HCT116 (cell line): ENCODE measurements around the gene HAAO. TPM values are rescaled to one million over a fixed set of nuclear protein-coding genes. Genes with fewer than 3 reads are reported as not detected.

Source experiments
- ATAC-seq: fragments of 200-7000 bp; cut with Tn5 transposase; 2 replicates; pipeline ENCODE4 v1.9.1; 2020; ENCODE audit warnings: mild to moderate bottlenecking, moderate library complexity
- BruUV-seq: library from RNA; stranded (reverse); fragments of 400-500 nt; replicated peaks from 2 replicates; lab custom pipeline; 2021; lab: Mats Ljungman, UMichigan
- CTCF ChIA-PET: fragments of 300-600 bp; sonication (Branson Sonifier 250); formaldehyde crosslinking; loops from one replicate; lab custom pipeline; 2021; ENCODE audit warnings: antibody characterized with exemption; lab: Charles Lee
- POLR2A ChIA-PET: fragments of 300-600, 350-600 bp; sonication (Branson Sonifier 250); formaldehyde crosslinking; loops from one replicate; lab custom pipeline; 2021; ENCODE audit warnings: antibody characterized with exemption; lab: Charles Lee
- RAD21 ChIA-PET, 2 experiments: fragments of 300-600 bp; sonication (Branson Sonifier 250); formaldehyde crosslinking; loops; one replicate each; lab custom pipeline; 2023; ENCODE audit warnings: low total read pairs in 2 of 2; ENCODE audit not compliant: uncharacterized antibody in 2 of 2, unreplicated experiment in 2 of 2, low non-redundant PET in 1 of 2; lab: Charles Lee
- DNase-seq: peaks from one replicate; pipeline ENCODE4 v3.0.0-alpha.2; 2010; ENCODE audit warnings: low read depth, low spot score
- H2AFZ ChIP-seq: fragments of 200-600 bp; shearing (Covaris generic), sonication (generic); 2 replicates; pipeline ENCODE4 v1.6.1; 2017; ENCODE audit warnings: low read depth, mixed run types, mixed read lengths, antibody characterized with exemption, low read length; ENCODE audit not compliant: poor library complexity, severe bottlenecking
- H3K27ac ChIP-seq: 2 replicates; pipeline ENCODE4 v1.5.1; 2012; ENCODE audit warnings: low read depth, low read length
- H3K27me3 ChIP-seq: fragments of 200-600 bp; sonication (generic); 2 replicates; pipeline ENCODE4 v1.6.1; 2016; ENCODE audit warnings: mixed run types, low read length, mixed read lengths; ENCODE audit not compliant: insufficient read depth
- H3K36me3 ChIP-seq, 2 experiments: fragments of 200-500 bp in 1 of 2; fragments of 200-600 bp in 1 of 2; sonication (Bioruptor generic) in 1 of 2; sonication (generic) in 1 of 2; 2 replicates each; pipeline versions ENCODE4 v1.5.1 to v1.6.1; 2014 to 2016; ENCODE audit warnings: low read length in 2 of 2, inconsistent platforms in 1 of 2, mixed read lengths in 1 of 2, mixed run types in 1 of 2; ENCODE audit not compliant: insufficient read depth in 2 of 2, control insufficient read depth in 1 of 2
- H3K4me1 ChIP-seq, 2 experiments: fragments of 200-600 bp in 1 of 2; sonication (generic) in 1 of 2; 2 replicates each; pipeline versions ENCODE4 v1.5.1 to v1.6.1; 2012 to 2017; ENCODE audit warnings: low read length in 2 of 2, inconsistent platforms in 1 of 2, mild to moderate bottlenecking in 1 of 2, mixed read lengths in 1 of 2, mixed run types in 1 of 2, moderate library complexity in 1 of 2; ENCODE audit not compliant: insufficient read depth in 2 of 2, control insufficient read depth in 1 of 2
- H3K4me2 ChIP-seq: fragments of 200-600 bp; sonication (generic); 2 replicates; pipeline ENCODE4 v1.6.1; 2017; ENCODE audit warnings: mixed run types, low read length, mixed read lengths
- H3K4me3 ChIP-seq, 2 experiments: fragments of 200-600 bp in 1 of 2; sonication (generic) in 1 of 2; replicated peaks in 1 of 2; 2 replicates each; pipeline ENCODE4 v1.5.1; 2011 to 2016; ENCODE audit warnings: low read length in 2 of 2, control low read depth in 1 of 2, low read depth in 1 of 2, mild to moderate bottlenecking in 1 of 2, mixed read lengths in 1 of 2, mixed run types in 1 of 2
- H3K79me2 ChIP-seq: fragments of 200-600 bp; sonication (generic); 2 replicates; pipeline ENCODE4 v1.6.1; 2017; ENCODE audit warnings: mild to moderate bottlenecking, mixed run types, low read length, moderate library complexity, mixed read lengths; ENCODE audit not compliant: insufficient read depth
- H3K9ac ChIP-seq: fragments of 200-600 bp; sonication (generic); 2 replicates; pipeline ENCODE4 v1.6.1; 2016; ENCODE audit warnings: low read length, mixed read lengths
- H3K9me2 ChIP-seq: fragments of 200-600 bp; sonication (generic), shearing (Covaris generic); 2 replicates; pipeline ENCODE4 v1.6.1; 2017; ENCODE audit warnings: mixed run types, mild to moderate bottlenecking, moderate library complexity; ENCODE audit not compliant: insufficient read depth
- H3K9me3 ChIP-seq, 2 experiments: fragments of 200-500 bp in 1 of 2; fragments of 200-600 bp in 1 of 2; sonication (Bioruptor generic) in 1 of 2; sonication (generic) in 1 of 2; 2 replicates each; pipeline ENCODE4 v1.6.1; 2014 to 2017; ENCODE audit warnings: low read length in 2 of 2, mixed read lengths in 2 of 2, inconsistent platforms in 1 of 2, low read depth in 1 of 2, mild to moderate bottlenecking in 1 of 2, mixed run types in 1 of 2, moderate library complexity in 1 of 2; ENCODE audit not compliant: control insufficient read depth in 1 of 2, insufficient read depth in 1 of 2
- H4K20me1 ChIP-seq: fragments of 200-600 bp; sonication (generic), shearing (Covaris generic); 2 replicates; pipeline ENCODE4 v1.6.1; 2017; ENCODE audit warnings: mixed run types, mild to moderate bottlenecking, moderate library complexity; ENCODE audit not compliant: insufficient read depth
- ATF3 ChIP-seq: IDR thresholded peaks from 2 replicates; pipeline ENCODE4 v1.6.1; 2012
- CBX3 ChIP-seq: IDR thresholded peaks from 2 replicates; pipeline ENCODE4 v1.6.1; 2012; ENCODE audit warnings: low read depth
- CEBPB ChIP-seq: IDR thresholded peaks from 2 replicates; pipeline ENCODE4 v1.6.1; 2012; ENCODE audit warnings: low read depth
- EGR1 ChIP-seq: IDR thresholded peaks from 2 replicates; pipeline ENCODE4 v1.6.1; 2012; ENCODE audit warnings: low read depth
- EZH2phosphoT487 ChIP-seq: fragments of 200-600 bp; IDR thresholded peaks from 2 replicates; pipeline ENCODE4 v1.6.1; 2018; ENCODE audit warnings: antibody characterized with exemption, borderline replicate concordance
- MAX ChIP-seq: IDR thresholded peaks from 2 replicates; pipeline ENCODE4 v1.6.1; 2012
- POLR2A ChIP-seq: IDR thresholded peaks from 2 replicates; pipeline ENCODE4 v1.7.0; 2011; ENCODE audit warnings: borderline replicate concordance; ENCODE audit not compliant: insufficient read depth, insufficient read length; ENCODE audit errors: extremely low read depth
- RAD21 ChIP-seq: IDR thresholded peaks from 2 replicates; pipeline ENCODE4 v1.6.1; 2012; ENCODE audit warnings: low read depth, mild to moderate bottlenecking
- REST ChIP-seq: IDR thresholded peaks from 2 replicates; pipeline ENCODE4 v1.6.1; 2012; ENCODE audit warnings: low read depth
- SRF ChIP-seq: IDR thresholded peaks from 2 replicates; pipeline ENCODE4 v1.6.1; 2012; ENCODE audit warnings: low read depth
- ZBTB33 ChIP-seq: IDR thresholded peaks from 2 replicates; pipeline ENCODE4 v1.6.1; 2011; ENCODE audit warnings: mild to moderate bottlenecking, low read length, moderate library complexity; ENCODE audit not compliant: insufficient replicate concordance; ENCODE audit errors: extremely low read depth
- intact Hi-C: fragments of 100-400 bp; cut with micrococcal nuclease; formaldehyde crosslinking; loops from 2 replicates; pipeline ENCODE4 v1.10.0; 2022
- total RNA-seq: library from RNA; stranded (reverse); gene quantifications from one replicate; pipeline ENCODE4 v1.2.1, GENCODE V29; 2021; ENCODE audit not compliant: unreplicated experiment

The HAAO gene
- total RNA-seq, 1 experiment from 2014 or later = not detected

- no peak for TF ChIP-seq REST
- no peak for TF ChIP-seq ATF3
- no peaks in the 10 kb centered on the region for H4K20me1 ChIP-seq
- BruUV-seq = no TSS peak
- ChIA-PET RAD21 (no interaction called here), POLR2A (no interaction called here), CTCF (no interaction called here)
- H2AFZ ChIP-seq = no peak overlapping the region
- no peak overlapping the region for H3K4me2 ChIP-seq
- no peak overlapping the region for H3K9ac ChIP-seq
- no peaks in the 10 kb centered on the region for H3K9me3 ChIP-seq
- H3K36me3 ChIP-seq = no peaks in the 10 kb centered on the region
- no peak overlapping the region for H3K4me3 ChIP-seq
- H3K79me2 ChIP-seq = no peaks in the 10 kb centered on the region
- intact Hi-C loops = no loop called here
- H3K4me1 ChIP-seq = no peaks in the 10 kb centered on the region
- DNase-seq (no peak), ATAC-seq (no peak)
- H3K27ac ChIP-seq = no peak overlapping the region
- no peaks in the 10 kb centered on the region for H3K9me2 ChIP-seq
- no peaks in the 10 kb centered on the region for H3K27me3 ChIP-seq
Measured at GRCh38 chr2:42787424-42787787, 5.0 kb downstream of the HAAO start.

- DNase-seq (no peak), ATAC-seq (no peak)
- H3K9ac ChIP-seq = no peak overlapping the region
- H3K27ac ChIP-seq = no peak overlapping the region
- no peaks in the 10 kb centered on the region for H3K9me3 ChIP-seq
- no peaks in the 10 kb centered on the region for H3K27me3 ChIP-seq
- BruUV-seq = no TSS peak
- H2AFZ ChIP-seq = no peak overlapping the region
- H3K36me3 ChIP-seq = no peaks in the 10 kb centered on the region
- H3K4me3 ChIP-seq = no peak overlapping the region
- H3K4me2 ChIP-seq = no peak overlapping the region
- H4K20me1 ChIP-seq = no peaks in the 10 kb centered on the region
- H3K4me1 ChIP-seq = no peaks in the 10 kb centered on the region
- intact Hi-C loops = no loop called here
- RAD21 ChIA-PET = no interaction called here
- H3K9me2 ChIP-seq = no peaks in the 10 kb centered on the region
- TF ChIP-seq ATF3 (no peak), CBX3 (no peak), EGR1 (no peak), ZBTB33 (no peak), EZH2phosphoT487 (no peak), MAX (no peak), SRF (no peak), RAD21 (no peak), CEBPB (no peak), POLR2A (no peak)
- TF ChIP-seq, all 23 proteins: peak for 0
- ChIA-PET POLR2A (no interaction called here), CTCF (no interaction called here)
- no peaks in the 10 kb centered on the region for H3K79me2 ChIP-seq
Measured at GRCh38 chr2:42786561-42787345, 5.6 kb downstream of the HAAO start.
